OCI-LY7 (cell line): ENCODE results near the gene FAM20B. TPM values are rescaled to one million over a fixed set of nuclear protein-coding genes. Genes with fewer than 3 reads are reported as not detected.

Experiments used
- BruUV-seq: library from RNA; stranded (reverse); fragments of 400-500 nt; replicated peaks from 2 replicates; lab custom pipeline; 2021; lab: Mats Ljungman, UMichigan
- CTCF ChIA-PET: fragments of 300-600 bp; sonication (Branson Sonifier 250); formaldehyde crosslinking; loops from one replicate; lab custom pipeline; 2022; ENCODE audit warnings: antibody characterized with exemption; ENCODE audit not compliant: unreplicated experiment; lab: Charles Lee
- POLR2A ChIA-PET: fragments of 300-600 bp; sonication (Branson Sonifier 250); formaldehyde crosslinking; loops from one replicate; lab custom pipeline; 2022; ENCODE audit warnings: antibody characterized with exemption; lab: Charles Lee
- DNase-seq: peaks from one replicate; pipeline ENCODE4 v3.0.0-alpha.2; 2015; ENCODE audit warnings: low spot score
- H2AFZ ChIP-seq: fragments of 200-600 bp; sonication (generic), shearing (Covaris generic); 2 replicates; pipeline ENCODE4 v1.6.1; 2014; ENCODE audit warnings: mild to moderate bottlenecking, antibody characterized with exemption, low read length, moderate library complexity
- H3K27ac ChIP-seq: fragments of 200-600 bp; sonication (generic); 2 replicates; pipeline ENCODE4 v1.5.1; 2014; ENCODE audit warnings: mixed run types, low read depth, mild to moderate bottlenecking, moderate library complexity, low read length, inconsistent platforms; ENCODE audit not compliant: poor library complexity, severe bottlenecking
- H3K36me3 ChIP-seq: fragments of 200-600 bp; sonication (generic); 2 replicates; pipeline ENCODE4 v1.6.1; 2014; ENCODE audit warnings: mild to moderate bottlenecking, antibody characterized with exemption, low read length, moderate library complexity, mixed read lengths; ENCODE audit not compliant: insufficient read depth
- H3K4me1 ChIP-seq: fragments of 200-600 bp; sonication (generic); 2 replicates; pipeline ENCODE4 v1.5.1; 2014; ENCODE audit warnings: mild to moderate bottlenecking, low read length; ENCODE audit not compliant: insufficient read depth, poor library complexity, severe bottlenecking
- H3K4me2 ChIP-seq: fragments of 200-600 bp; sonication (generic); 2 replicates; pipeline ENCODE4 v1.6.1; 2014; ENCODE audit warnings: mild to moderate bottlenecking, low read length
- H3K4me3 ChIP-seq: fragments of 200-600 bp; sonication (generic); 2 replicates; pipeline ENCODE4 v1.5.1; 2014; ENCODE audit warnings: mild to moderate bottlenecking, low read depth, low read length; ENCODE audit not compliant: poor library complexity, severe bottlenecking
- H3K79me2 ChIP-seq: fragments of 200-600 bp; sonication (generic); 2 replicates; pipeline ENCODE4 v1.6.1; 2016; ENCODE audit warnings: low read depth, mild to moderate bottlenecking, low read length, moderate library complexity, mixed read lengths; ENCODE audit not compliant: insufficient read depth
- H3K9me2 ChIP-seq: fragments of 200-600 bp; sonication (generic); 2 replicates; pipeline ENCODE4 v1.6.1; 2016; ENCODE audit warnings: mild to moderate bottlenecking, low read length, mixed read lengths; ENCODE audit not compliant: insufficient read depth
- H3K9me3 ChIP-seq: fragments of 200-600 bp; sonication (generic); 2 replicates; pipeline ENCODE4 v1.6.1; 2014; ENCODE audit warnings: mild to moderate bottlenecking, mixed run types, low read length, mixed read lengths
- H4K20me1 ChIP-seq: fragments of 200-600 bp; sonication (generic); 2 replicates; pipeline ENCODE4 v1.6.1; 2014; ENCODE audit warnings: mild to moderate bottlenecking, antibody characterized with exemption, low read length, moderate library complexity, mixed read lengths; ENCODE audit not compliant: insufficient read depth
- EZH2phosphoT487 ChIP-seq: fragments of 200-600 bp; sonication (generic); IDR thresholded peaks from 2 replicates; pipeline ENCODE4 v1.6.1; 2018; ENCODE audit warnings: low read depth, borderline replicate concordance, mild to moderate bottlenecking, mixed run types, antibody characterized with exemption, low read length, moderate library complexity, mixed read lengths
- intact Hi-C: fragments of 100-400 bp; cut with micrococcal nuclease; formaldehyde crosslinking; loops from one replicate; pipeline ENCODE4 v1.10.0; 2022; ENCODE audit not compliant: unreplicated experiment
- total RNA-seq, 2 experiments: library from RNA; depleted of rRNA in 1 of 2; stranded (reverse); fragments of >200 nt in 1 of 2; shearing (Covaris generic) in 1 of 2; gene quantifications; 2 replicates each; pipeline ENCODE4 v1.2.3, GENCODE V29; 2014 to 2022
- TF ChIP-seq, protein P1 (sequence below): fragments of 200-600 bp; sonication (generic); conservative IDR thresholded peaks from 2 replicates; pipeline ENCODE4 v1.5.1; 2014; ENCODE audit warnings: mild to moderate bottlenecking, antibody characterized with exemption, low read length, moderate library complexity, mixed read lengths

FAM20B gene
- total RNA-seq, 2 experiments from 2014 or later: 17.1 to 36.5 TPM

DNA sequence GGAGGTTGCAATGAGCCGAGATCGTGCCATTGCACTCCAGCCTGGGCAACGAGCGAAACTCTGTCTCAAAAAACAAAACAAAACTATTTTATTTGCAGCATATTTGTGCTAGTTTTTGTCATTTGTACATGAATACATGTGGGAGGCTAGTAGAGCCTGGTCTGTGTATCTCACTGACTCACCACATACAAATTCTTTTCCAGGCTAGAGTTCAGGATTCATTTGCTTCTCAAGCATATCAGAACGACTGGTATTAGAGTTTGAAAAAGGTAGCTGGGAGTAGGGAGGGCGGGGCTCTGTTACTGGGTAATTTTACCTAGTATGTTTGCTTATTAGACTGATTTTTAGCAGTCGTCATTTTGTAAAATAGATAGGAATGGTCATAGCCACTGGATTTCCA, 51.7 kb downstream of the FAM20B start:
- Histone ChIP-seq H3K9me2 (no peaks in the 10 kb centered on the region), H3K79me2 (peaks cover under 1% of the 10 kb centered on the region; the same call in 1 of the 2 replicates), H3K9me3 (no peaks in the 10 kb centered on the region), H3K4me1 (peaks cover 17% of the 10 kb centered on the region), H3K4me2 (no peak overlapping the region), H4K20me1 (no peaks in the 10 kb centered on the region), H2AFZ (no peak overlapping the region), H3K4me3 (no peak overlapping the region), H3K27ac (no peak overlapping the region), H3K36me3 (peaks cover 3% of the 10 kb centered on the region; the same call in 1 of the 2 replicates)
- no peak for DNase-seq
- intact Hi-C loops: no loop called here
- ChIA-PET CTCF (no interaction called here), POLR2A (interaction anchor here (1.3 kb wide), 1 partner anchor 9 kb away, joined by 3 read pairs; no protein-coding TSS in a partner anchor)
- no TSS peak for BruUV-seq
- TF ChIP-seq EZH2phosphoT487: no peak
- TF ChIP-seq, protein P1, sequence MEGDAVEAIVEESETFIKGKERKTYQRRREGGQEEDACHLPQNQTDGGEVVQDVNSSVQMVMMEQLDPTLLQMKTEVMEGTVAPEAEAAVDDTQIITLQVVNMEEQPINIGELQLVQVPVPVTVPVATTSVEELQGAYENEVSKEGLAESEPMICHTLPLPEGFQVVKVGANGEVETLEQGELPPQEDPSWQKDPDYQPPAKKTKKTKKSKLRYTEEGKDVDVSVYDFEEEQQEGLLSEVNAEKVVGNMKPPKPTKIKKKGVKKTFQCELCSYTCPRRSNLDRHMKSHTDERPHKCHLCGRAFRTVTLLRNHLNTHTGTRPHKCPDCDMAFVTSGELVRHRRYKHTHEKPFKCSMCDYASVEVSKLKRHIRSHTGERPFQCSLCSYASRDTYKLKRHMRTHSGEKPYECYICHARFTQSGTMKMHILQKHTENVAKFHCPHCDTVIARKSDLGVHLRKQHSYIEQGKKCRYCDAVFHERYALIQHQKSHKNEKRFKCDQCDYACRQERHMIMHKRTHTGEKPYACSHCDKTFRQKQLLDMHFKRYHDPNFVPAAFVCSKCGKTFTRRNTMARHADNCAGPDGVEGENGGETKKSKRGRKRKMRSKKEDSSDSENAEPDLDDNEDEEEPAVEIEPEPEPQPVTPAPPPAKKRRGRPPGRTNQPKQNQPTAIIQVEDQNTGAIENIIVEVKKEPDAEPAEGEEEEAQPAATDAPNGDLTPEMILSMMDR: no peak

DNA sequence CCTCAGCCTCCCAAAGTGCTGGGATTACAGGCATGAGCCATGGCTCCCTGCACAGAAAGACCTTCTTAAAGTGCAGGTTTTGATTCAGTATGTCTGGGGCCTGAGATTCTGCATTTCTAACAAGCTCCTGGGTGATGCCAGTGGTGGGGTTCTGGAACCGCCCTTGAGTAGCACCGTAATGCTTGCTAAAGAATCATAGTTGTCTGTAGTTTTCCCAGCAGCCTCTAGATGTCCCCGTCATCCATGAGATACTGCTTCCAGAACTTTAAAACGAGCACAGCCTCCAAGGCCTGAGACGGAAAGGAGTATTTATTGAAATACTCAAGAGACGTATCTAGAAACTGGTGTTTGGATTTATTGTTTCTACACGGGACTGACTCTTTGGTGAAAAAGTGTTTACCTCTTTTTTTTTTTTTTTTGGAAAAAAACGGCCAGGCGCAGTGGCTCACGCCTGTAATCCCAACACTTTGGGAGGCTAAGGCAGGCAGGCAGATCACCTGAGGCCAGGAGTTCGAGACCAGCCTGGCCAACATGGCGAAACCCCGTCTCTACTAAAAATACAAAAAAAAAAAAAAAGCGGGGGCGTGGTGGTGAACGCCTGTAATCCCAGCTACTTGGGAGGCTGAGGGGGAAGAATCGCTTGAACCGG, 53.5 kb downstream of the FAM20B start:
- H3K4me3 ChIP-seq: no peak overlapping the region
- H3K36me3 ChIP-seq: peaks cover 6% of the 10 kb centered on the region; the same call in 1 of the 2 replicates
- peaks cover 19% of the 10 kb centered on the region for H3K79me2 ChIP-seq
- no TSS peak for BruUV-seq
- peaks cover 28% of the 10 kb centered on the region for H3K4me1 ChIP-seq
- no peak overlapping the region for H2AFZ ChIP-seq
- H3K27ac ChIP-seq: no peak overlapping the region
- no peaks in the 10 kb centered on the region for H4K20me1 ChIP-seq
- no peak overlapping the region for H3K4me2 ChIP-seq
- H3K9me2 ChIP-seq: no peaks in the 10 kb centered on the region
- POLR2A ChIA-PET: interaction anchor here (0.8 to 5.4 kb wide), 7 partner anchors 9 to 286 kb away, joined by 3 to 27 read pairs (median 4); partner anchors contain the start of gene AXDND1
- TF ChIP-seq EZH2phosphoT487: no peak
- TF ChIP-seq, protein P1: peak; percentile 83
- no peaks in the 10 kb centered on the region for H3K9me3 ChIP-seq
- intact Hi-C loops: loop anchor here (1.0 to 2.0 kb wide), 2 partner anchors 114 to 290 kb away; no protein-coding TSS in a partner anchor
- CTCF ChIA-PET: interaction anchor here (0.6 to 0.8 kb wide), 2 partner anchors 129 to 286 kb away, joined by 3 read pairs; partner anchors contain the start of gene AXDND1
- DNase-seq: peak; percentile 83
